ENCODE measurements around the gene B3GAT2. TPM values are rescaled to one million over a fixed set of nuclear protein-coding genes. Genes with fewer than 3 reads are reported as not detected.

B3GAT2 gene
- total RNA-seq, 1 experiment from 2014 or later: 0.22 TPM

DNA sequence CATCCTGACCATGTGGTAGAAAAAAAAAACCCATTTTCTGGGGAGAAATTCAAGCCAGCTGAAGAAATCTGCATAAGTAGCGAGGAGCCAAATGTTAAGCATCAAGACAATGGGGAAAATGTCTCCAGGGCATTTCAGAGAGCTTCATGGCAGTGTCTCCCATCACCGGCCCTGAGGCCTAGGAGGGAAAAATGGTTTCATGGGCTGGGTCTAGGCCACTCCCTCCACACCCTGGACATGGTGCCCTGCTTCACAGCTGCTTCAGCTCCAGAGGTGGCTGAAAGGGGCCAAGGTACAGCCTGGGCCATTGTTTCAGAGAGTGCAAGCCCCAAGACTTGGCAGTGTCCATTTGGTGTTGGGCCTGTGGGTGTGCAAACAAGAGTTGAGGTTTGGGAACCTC lies 34.4 kb upstream of the B3GAT2 start:
- H3K27ac ChIP-seq (ENCODE audit: insufficient read length, low read depth, low read length): no peak overlapping the region
- H3K18ac ChIP-seq (ENCODE audit: insufficient read length, low read depth, low read length): no peak overlapping the region
- no peaks in the 10 kb centered on the region for H3K79me1 ChIP-seq (ENCODE audit: insufficient read depth, low read depth, low read length, poor library complexity, severe bottlenecking)
- H3K9ac ChIP-seq (ENCODE audit: extremely low read depth, insufficient read length, low read length): no peak overlapping the region
- no peak overlapping the region for H3T11ph ChIP-seq (ENCODE audit: low read length)
- H4K91ac ChIP-seq (ENCODE audit: insufficient read length, low read depth, low read length): no peak overlapping the region
- no peak overlapping the region for H2BK5ac ChIP-seq (ENCODE audit: insufficient read length, low read length)
- H3K4ac ChIP-seq (ENCODE audit: low read depth, low read length): no peak overlapping the region
- Mint-ChIP-seq H3K27me3 (ENCODE audit: low read depth) (no peaks in the 10 kb centered on the region), H3K4me3 (no peak overlapping the region), H3K9me3 (peaks cover 0 to 4% of the 10 kb centered on the region in 2 experiments; a peak in 3 of 5 replicates), H3K4me1 (no peaks in the 10 kb centered on the region), H3K36me3 (ENCODE audit: insufficient read depth in 1 of 3, low read depth in 3 of 3) (peaks cover 0 to 4% (median 0%) of the 10 kb centered on the region in 3 experiments; a peak in 2 of 7 replicates), H3K27ac (no peak overlapping the region)
- TF ChIP-seq, protein P1, sequence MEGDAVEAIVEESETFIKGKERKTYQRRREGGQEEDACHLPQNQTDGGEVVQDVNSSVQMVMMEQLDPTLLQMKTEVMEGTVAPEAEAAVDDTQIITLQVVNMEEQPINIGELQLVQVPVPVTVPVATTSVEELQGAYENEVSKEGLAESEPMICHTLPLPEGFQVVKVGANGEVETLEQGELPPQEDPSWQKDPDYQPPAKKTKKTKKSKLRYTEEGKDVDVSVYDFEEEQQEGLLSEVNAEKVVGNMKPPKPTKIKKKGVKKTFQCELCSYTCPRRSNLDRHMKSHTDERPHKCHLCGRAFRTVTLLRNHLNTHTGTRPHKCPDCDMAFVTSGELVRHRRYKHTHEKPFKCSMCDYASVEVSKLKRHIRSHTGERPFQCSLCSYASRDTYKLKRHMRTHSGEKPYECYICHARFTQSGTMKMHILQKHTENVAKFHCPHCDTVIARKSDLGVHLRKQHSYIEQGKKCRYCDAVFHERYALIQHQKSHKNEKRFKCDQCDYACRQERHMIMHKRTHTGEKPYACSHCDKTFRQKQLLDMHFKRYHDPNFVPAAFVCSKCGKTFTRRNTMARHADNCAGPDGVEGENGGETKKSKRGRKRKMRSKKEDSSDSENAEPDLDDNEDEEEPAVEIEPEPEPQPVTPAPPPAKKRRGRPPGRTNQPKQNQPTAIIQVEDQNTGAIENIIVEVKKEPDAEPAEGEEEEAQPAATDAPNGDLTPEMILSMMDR (conservative IDR thresholded peaks at IDR 0.05): no peak
- no peak overlapping the region for H3K23ac ChIP-seq (ENCODE audit: insufficient read length, low read depth, low read length)
- H3K79me2 ChIP-seq (ENCODE audit: insufficient read depth, low read length): no peaks in the 10 kb centered on the region
- H4K20me1 ChIP-seq (ENCODE audit: control insufficient read depth, insufficient read depth, insufficient read length): no peaks in the 10 kb centered on the region
- no peak overlapping the region for H3K14ac ChIP-seq (ENCODE audit: insufficient read depth, low read length)
- H2BK20ac ChIP-seq (ENCODE audit: low read depth, low read length, poor library complexity, severe bottlenecking): no peak overlapping the region
- H2BK12ac ChIP-seq (ENCODE audit: insufficient read length, low read depth, low read length): no peak overlapping the region
- no peaks in the 10 kb centered on the region for H3K9me3 ChIP-seq (ENCODE audit: control insufficient read depth, low read depth, low read length)
- H3K4me2 ChIP-seq (ENCODE audit: insufficient read depth, insufficient read length, low read length): no peak overlapping the region
- no CpG with 5 or more reads among the region's 2 CpGs for WGBS (ENCODE audit: extremely low coverage, insufficient read length, low lambda C conversion rate)
- H4K8ac ChIP-seq (replicated peaks; ENCODE audit: insufficient read length, low read depth, low read length): no peak overlapping the region
- no peak overlapping the region for H2AK5ac ChIP-seq (ENCODE audit: insufficient read length, low read length)
- H2BK15ac ChIP-seq (ENCODE audit: low read depth, low read length): no peak overlapping the region
- no peak overlapping the region for H2AFZ ChIP-seq (ENCODE audit: low read length)
- H3K4me1 ChIP-seq (ENCODE audit: insufficient read depth, low read length): no peaks in the 10 kb centered on the region
- no peak overlapping the region for H4K5ac ChIP-seq (ENCODE audit: insufficient read length, low read depth, low read length)
- no peak for DNase-seq
- H3K23me2 ChIP-seq (ENCODE audit: insufficient read length, low read depth, low read length, poor library complexity, severe bottlenecking): no peaks in the 10 kb centered on the region
- H3K56ac ChIP-seq (ENCODE audit: insufficient read length, low read depth, low read length): no peak overlapping the region
- no peaks in the 10 kb centered on the region for H3K27me3 ChIP-seq (ENCODE audit: insufficient read depth, low read length)
- H2BK120ac ChIP-seq (ENCODE audit: low read depth, low read length, poor library complexity, severe bottlenecking): no peak overlapping the region

All from H9 (cell line).